Right lobe of liver (tissue), 4 donors: ENCODE data around the gene GFRA1.

Source experiments
- CTCF ChIP-seq, 4 donors: fragments of 200-600 bp in 3 of 4; fragments of 450-650 bp in 1 of 4; IDR thresholded peaks; one replicate each; pipeline versions ENCODE4 v1.5.1 to v1.8.0; 2016 to 2022; ENCODE audit warnings: antibody characterized with exemption in 4 of 4, mild to moderate bottlenecking in 2 of 4
- POLR2A ChIP-seq: fragments of 450-650 bp; IDR thresholded peaks from one replicate; pipeline ENCODE4 v1.6.1; 2017; ENCODE audit warnings: antibody characterized with exemption, mild to moderate bottlenecking
- donor health status: DM: no; HTN: no; CAD: no.
- donor health status: DM: no; HTN: no; CAD: no.
- donor health status: DM: no; HTN: yes; CAD: no.

DNA sequence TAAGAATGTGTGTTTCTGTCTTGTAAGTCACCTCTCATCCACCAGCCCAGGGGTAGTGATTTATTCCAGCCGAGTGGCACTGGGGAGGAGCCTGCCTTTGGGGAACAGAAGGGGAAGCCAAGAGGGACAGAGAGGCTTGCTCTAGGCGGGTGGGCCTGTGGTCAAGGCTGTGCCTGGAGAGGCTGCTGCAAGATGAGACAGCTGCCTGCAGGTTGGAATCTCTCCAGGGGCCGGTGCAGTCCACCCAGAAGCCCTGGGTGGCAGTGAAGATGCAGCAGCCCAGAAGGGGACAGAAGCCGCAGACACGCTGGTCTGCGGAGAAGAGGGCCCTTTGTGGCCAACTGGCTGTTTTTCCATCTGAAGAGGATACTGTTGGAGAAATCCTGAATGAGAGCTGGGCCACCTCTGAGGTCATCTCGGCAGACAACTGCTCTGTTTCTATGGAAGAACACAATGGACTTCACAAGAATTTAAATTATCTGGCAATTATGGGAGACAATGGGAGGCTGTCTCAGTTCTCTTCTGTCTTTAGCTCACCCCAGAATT lies 175.7 kb downstream of the GFRA1 start:
- no peak for TF ChIP-seq CTCF (IDR thresholded peaks at IDR 0.05)
- TF ChIP-seq POLR2A, result no peak
